Keratinocyte (primary cell): ENCODE data around the gene TMEM132D. TPM values are rescaled to one million over a fixed set of nuclear protein-coding genes. Genes with fewer than 3 reads are reported as not detected.

Experiments used
- DNase-seq: peaks from one replicate; pipeline ENCODE4 v3.0.0-alpha.2; 2011; ENCODE audit warnings: low read depth, missing footprints, low spot score
- FAIRE-seq: peaks from 2 replicates; lab custom pipeline; 2011; peaks lifted over from hg19 to GRCh38; lab: Jason Lieb, UNC
- H2AFZ ChIP-seq: 2 replicates; pipeline ENCODE4 v1.6.0; 2012; ENCODE audit warnings: low read length, control low read depth, inconsistent platforms; ENCODE audit not compliant: control insufficient read depth
- H3K27ac ChIP-seq: 2 replicates; pipeline ENCODE4 v1.5.1; 2011; ENCODE audit warnings: low read length; ENCODE audit not compliant: control insufficient read depth, insufficient read depth
- H3K27me3 ChIP-seq: 3 replicates; pipeline ENCODE4 v1.6.0; 2011; ENCODE audit warnings: low read length; ENCODE audit not compliant: control insufficient read depth, insufficient read depth; ENCODE audit errors: extremely low read depth
- H3K36me3 ChIP-seq, 2 experiments: 2 replicates in 1 of 2; 3 replicates in 1 of 2; pipeline ENCODE4 v1.5.1; 2011; ENCODE audit warnings: low read length in 2 of 2, mild to moderate bottlenecking in 1 of 2; ENCODE audit not compliant: control insufficient read depth in 2 of 2, insufficient read depth in 2 of 2; ENCODE audit errors: extremely low read depth in 1 of 2
- H3K4me1 ChIP-seq: 3 replicates; pipeline ENCODE4 v1.5.1; 2011; ENCODE audit warnings: low read length; ENCODE audit not compliant: control insufficient read depth, insufficient read depth; ENCODE audit errors: extremely low read depth
- H3K4me2 ChIP-seq: 3 replicates; pipeline ENCODE4 v1.6.0; 2011; ENCODE audit warnings: low read depth, low read length; ENCODE audit not compliant: control insufficient read depth, insufficient read depth; ENCODE audit errors: extremely low read depth
- H3K4me3 ChIP-seq, 3 experiments: fragments of 200-600 bp in 1 of 3; sonication (generic) in 1 of 3; 2 replicates in 2 of 3; 3 replicates in 1 of 3; pipeline ENCODE4 v1.5.1; 2011 to 2016; ENCODE audit warnings: low read length in 3 of 3, mild to moderate bottlenecking in 3 of 3, control low read depth in 2 of 3, inconsistent platforms in 1 of 3, low read depth in 1 of 3, mixed read lengths in 1 of 3, mixed run types in 1 of 3, moderate library complexity in 1 of 3; ENCODE audit not compliant: control insufficient read depth in 2 of 3, insufficient read depth in 2 of 3; ENCODE audit errors: extremely low read depth in 1 of 3
- H3K79me2 ChIP-seq: 2 replicates; pipeline ENCODE4 v1.6.0; 2012; ENCODE audit warnings: low read length; ENCODE audit not compliant: control insufficient read depth, insufficient read depth
- H3K9ac ChIP-seq: 3 replicates; pipeline ENCODE4 v1.6.0; 2011; ENCODE audit warnings: low read length; ENCODE audit not compliant: control insufficient read depth, insufficient read depth; ENCODE audit errors: extremely low read depth
- H3K9me1 ChIP-seq: 3 replicates; pipeline ENCODE4 v1.6.0; 2011; ENCODE audit warnings: low read length; ENCODE audit not compliant: control insufficient read depth, insufficient read depth; ENCODE audit errors: extremely low read depth
- H3K9me3 ChIP-seq: 2 replicates; pipeline ENCODE4 v1.5.1; 2012; ENCODE audit warnings: low read depth, low read length; ENCODE audit not compliant: control insufficient read depth
- H4K20me1 ChIP-seq: 3 replicates; pipeline ENCODE4 v1.6.0; 2011; ENCODE audit warnings: low read length; ENCODE audit not compliant: control insufficient read depth, insufficient read depth; ENCODE audit errors: extremely low read depth
- EZH2 ChIP-seq: IDR thresholded peaks from one replicate; pipeline ENCODE4 v1.6.1; 2012; ENCODE audit warnings: inconsistent platforms, mild to moderate bottlenecking, low read length, moderate library complexity
- dilution Hi-C: fragments of 300-500 bp; cut with MboI; formaldehyde crosslinking; loops from one replicate; pipeline ENCODE4 v1.7.0; 2020; ENCODE audit warnings: low sequenced_read_pairs; ENCODE audit not compliant: extremely low pct_ligation_motif_present
- polyA plus RNA-seq, 5 experiments: library from polyadenylated mRNA; depleted of rRNA in 3 of 5; stranded (reverse) in 3 of 5; stranded (forward) in 1 of 5; unstranded in 1 of 5; fragments of >200 nt; gene quantifications; 1 replicate in 1 of 5; 2 replicates in 3 of 5; 3 replicates in 1 of 5; pipeline versions ENCODE4 v1.2.1 to v1.2.3, GENCODE V29; 2011 to 2012; ENCODE audit warnings: missing spikeins in 2 of 5, low read depth in 1 of 5, low replicate concordance in 1 of 5
- TF ChIP-seq, protein P1 (sequence below), 3 experiments: IDR thresholded peaks in 1 of 3; conservative IDR thresholded peaks in 1 of 3; optimal IDR thresholded peaks in 1 of 3; 2 replicates in 2 of 3; 3 replicates in 1 of 3; pipeline versions ENCODE3 to v1.5.1; 2011; ENCODE audit warnings: low read length in 3 of 3, mild to moderate bottlenecking in 3 of 3, moderate library complexity in 2 of 3, control low read depth in 1 of 3, inconsistent platforms in 1 of 3; ENCODE audit not compliant: insufficient read depth in 2 of 3; ENCODE audit errors: extremely low read depth in 1 of 3

The TMEM132D gene
- polyA plus RNA-seq, 1 donor (not counting 4 experiments of a cell fraction or from before 2014, with no cell fraction given) = not detected

DNA sequence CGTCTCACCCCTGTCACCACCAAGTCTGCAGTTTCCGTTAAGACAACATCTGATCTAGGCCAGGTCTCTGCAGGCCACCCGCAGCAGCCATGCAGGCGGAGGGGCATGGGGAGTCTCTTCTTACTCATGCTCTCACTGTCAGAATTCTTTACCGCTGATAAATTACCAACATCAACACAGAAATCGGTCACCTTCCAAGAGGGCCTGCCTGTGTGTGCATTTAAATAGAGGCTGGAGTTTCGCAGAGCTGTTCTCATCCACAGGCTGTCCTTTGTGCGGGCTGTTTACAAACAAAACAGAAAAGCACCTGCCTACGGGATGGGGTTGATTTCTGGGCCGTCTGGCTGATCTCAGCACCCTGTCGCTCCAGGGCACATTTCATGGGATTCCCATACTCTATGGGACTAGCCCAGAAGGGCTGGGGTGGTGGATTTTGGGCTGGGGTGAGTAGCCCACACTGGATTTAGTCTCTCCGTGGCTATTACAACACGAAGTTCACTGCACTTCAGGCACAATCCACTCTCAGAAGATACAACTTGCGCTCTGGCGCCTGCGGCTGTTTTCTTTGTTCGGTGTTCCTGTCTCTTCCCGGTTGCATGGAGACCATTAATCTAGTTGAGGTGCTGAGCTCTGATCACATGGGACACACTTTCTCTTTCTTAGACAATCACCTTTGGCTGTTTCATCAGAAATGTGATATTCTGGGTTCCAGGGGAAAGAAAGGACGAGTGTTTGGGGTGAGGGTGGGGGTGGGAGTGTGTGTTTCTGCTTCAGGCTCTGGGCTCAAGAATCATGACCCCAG is 719.5 kb downstream of the TMEM132D start:
- no peak overlapping the region for H2AFZ ChIP-seq
- no peak for TF ChIP-seq EZH2
- TF ChIP-seq, protein P1, sequence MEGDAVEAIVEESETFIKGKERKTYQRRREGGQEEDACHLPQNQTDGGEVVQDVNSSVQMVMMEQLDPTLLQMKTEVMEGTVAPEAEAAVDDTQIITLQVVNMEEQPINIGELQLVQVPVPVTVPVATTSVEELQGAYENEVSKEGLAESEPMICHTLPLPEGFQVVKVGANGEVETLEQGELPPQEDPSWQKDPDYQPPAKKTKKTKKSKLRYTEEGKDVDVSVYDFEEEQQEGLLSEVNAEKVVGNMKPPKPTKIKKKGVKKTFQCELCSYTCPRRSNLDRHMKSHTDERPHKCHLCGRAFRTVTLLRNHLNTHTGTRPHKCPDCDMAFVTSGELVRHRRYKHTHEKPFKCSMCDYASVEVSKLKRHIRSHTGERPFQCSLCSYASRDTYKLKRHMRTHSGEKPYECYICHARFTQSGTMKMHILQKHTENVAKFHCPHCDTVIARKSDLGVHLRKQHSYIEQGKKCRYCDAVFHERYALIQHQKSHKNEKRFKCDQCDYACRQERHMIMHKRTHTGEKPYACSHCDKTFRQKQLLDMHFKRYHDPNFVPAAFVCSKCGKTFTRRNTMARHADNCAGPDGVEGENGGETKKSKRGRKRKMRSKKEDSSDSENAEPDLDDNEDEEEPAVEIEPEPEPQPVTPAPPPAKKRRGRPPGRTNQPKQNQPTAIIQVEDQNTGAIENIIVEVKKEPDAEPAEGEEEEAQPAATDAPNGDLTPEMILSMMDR (optimal IDR thresholded peaks at IDR 0.05 in 1 of 3, IDR thresholded peaks at IDR 0.05 in 1 of 3, conservative IDR thresholded peaks at IDR 0.05 in 1 of 3; ENCODE audit: extremely low read depth in 1 of 3, insufficient read depth in 2 of 3, low read length in 3 of 3) = no peak
- H3K9ac ChIP-seq = no peak overlapping the region
- H3K27ac ChIP-seq = no peak overlapping the region
- FAIRE-seq = no peak
- dilution Hi-C loops = no loop called here
- no peak overlapping the region for H3K4me3 ChIP-seq
- H3K9me1 ChIP-seq = no peaks in the 10 kb centered on the region
- peaks cover 2% of the 10 kb centered on the region for H3K9me3 ChIP-seq
- no peaks in the 10 kb centered on the region for H3K27me3 ChIP-seq
- DNase-seq = no peak
- H3K4me1 ChIP-seq = no peaks in the 10 kb centered on the region
- no peaks in the 10 kb centered on the region for H4K20me1 ChIP-seq
- H3K36me3 ChIP-seq = no peaks in the 10 kb centered on the region
- no peaks in the 10 kb centered on the region for H3K79me2 ChIP-seq
- H3K4me2 ChIP-seq = no peak overlapping the region

DNA sequence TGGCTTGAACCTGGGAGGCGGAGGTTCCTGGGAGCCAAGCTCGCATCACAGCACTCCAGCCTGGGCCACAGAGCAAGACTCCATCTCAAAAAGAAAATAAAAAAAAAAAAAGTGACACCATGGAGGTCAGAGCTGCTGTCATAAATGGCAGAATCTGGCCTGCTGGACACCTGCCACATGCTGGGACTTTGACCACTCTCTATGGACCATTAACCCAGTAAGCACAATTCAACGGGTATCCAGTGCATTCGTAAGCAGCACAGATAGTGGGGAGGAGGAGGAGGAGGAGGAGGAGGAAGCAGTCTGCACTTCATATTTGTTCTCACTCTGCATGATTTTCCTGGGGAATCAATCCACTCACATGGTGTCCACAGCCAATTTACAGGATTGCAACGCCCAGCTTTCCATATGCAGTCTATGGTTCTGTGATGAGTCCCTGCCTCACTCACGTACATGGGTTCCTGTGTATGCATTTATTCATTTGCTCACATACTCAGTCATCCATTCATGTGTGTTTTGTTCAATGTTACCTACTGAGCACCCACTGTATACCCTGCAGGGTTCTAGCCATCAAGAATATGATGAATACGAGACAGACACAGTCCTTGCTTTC is 723.8 kb downstream of the TMEM132D start:
- Histone ChIP-seq H3K27me3 (no peaks in the 10 kb centered on the region), H3K4me1 (no peaks in the 10 kb centered on the region), H3K9ac (no peak overlapping the region), H4K20me1 (no peaks in the 10 kb centered on the region), H3K27ac (no peak overlapping the region), H3K4me2 (no peak overlapping the region), H3K79me2 (no peaks in the 10 kb centered on the region), H3K9me3 (no peaks in the 10 kb centered on the region), H3K36me3 (no peaks in the 10 kb centered on the region), H2AFZ (no peak overlapping the region), H3K4me3 (no peak overlapping the region), H3K9me1 (no peaks in the 10 kb centered on the region)
- DNase-seq = no peak
- dilution Hi-C loops = no loop called here
- no peak for TF ChIP-seq EZH2
- TF ChIP-seq, protein P1 (optimal IDR thresholded peaks at IDR 0.05 in 1 of 3, IDR thresholded peaks at IDR 0.05 in 1 of 3, conservative IDR thresholded peaks at IDR 0.05 in 1 of 3; ENCODE audit: extremely low read depth in 1 of 3, insufficient read depth in 2 of 3, low read length in 3 of 3) = no peak
- no peak for FAIRE-seq
